Lower leg skin (tissue), 4 donors: ENCODE results near the gene PTRH1. TPM values are rescaled to one million over a fixed set of nuclear protein-coding genes. Genes with fewer than 3 reads are reported as not detected.

ENCODE experiments used
- DNase-seq, 2 donors: peaks; one replicate each; pipeline ENCODE4 v3.0.0-alpha.2; 2019; ENCODE audit warnings: low spot score in 2 of 2
- H3K4me3 ChIP-seq: fragments of 200-600 bp; sonication (generic); 2 replicates; pipeline ENCODE4 v1.5.1; 2017; ENCODE audit warnings: mild to moderate bottlenecking, low read depth; ENCODE audit not compliant: poor library complexity, severe bottlenecking
- CTCF ChIP-seq, 3 donors: fragments of 450-650 bp; IDR thresholded peaks; one replicate each; pipeline ENCODE4 v1.5.1; 2016; ENCODE audit warnings: antibody characterized with exemption in 3 of 3, mild to moderate bottlenecking in 3 of 3, moderate library complexity in 2 of 3
- POLR2A ChIP-seq, 2 donors: fragments of 450-650 bp; IDR thresholded peaks; one replicate each; pipeline ENCODE4 v1.6.1; 2016 to 2017; ENCODE audit warnings: antibody characterized with exemption in 2 of 2, mild to moderate bottlenecking in 1 of 2, moderate library complexity in 1 of 2
- WGBS, 2 donors: methylation state at CpG; one replicate each; pipeline ENCODE4 v1.1.5; 2018; 5-methylcytosine and 5-hydroxymethylcytosine counted together
- intact Hi-C: fragments of 100-400 bp; cut with DNase I; formaldehyde crosslinking; loops from one replicate; pipeline ENCODE4 v1.15.0; 2023; ENCODE audit warnings: low total_unique reads
- total RNA-seq, 4 donors: library from RNA; depleted of rRNA; stranded (reverse); fragments of >200 nt; gene quantifications; one replicate each; pipeline ENCODE4 v1.1.0, GENCODE V29; 2016

PTRH1 gene
- total RNA-seq, 4 donors from 2014 or later: 28.2 to 71.8 (median 52.3) TPM

GRCh38 chr9:127680846-127681245, 34.6 kb downstream of the PTRH1 start:
- intact Hi-C loops: loop anchor here (10.0 kb wide), 1 partner anchor 46 kb away; no protein-coding TSS in a partner anchor
- no peak for TF ChIP-seq POLR2A (IDR thresholded peaks at IDR 0.05)
- TF ChIP-seq CTCF (IDR thresholded peaks at IDR 0.05): no peak
- WGBS, 2 donors: 85 to 86% methylated on average over 9 of the region's 9 CpGs
- DNase-seq: no peak
- no peak overlapping the region for H3K4me3 ChIP-seq

GRCh38 chr9:127680226-127680625, 35.2 kb downstream of the PTRH1 start:
- DNase-seq: no peak
- TF ChIP-seq POLR2A (IDR thresholded peaks at IDR 0.05) (no peak), CTCF (IDR thresholded peaks at IDR 0.05) (no peak)
- H3K4me3 ChIP-seq: no peak overlapping the region
- intact Hi-C loops: loop anchor here (10.0 kb wide), 1 partner anchor 45 kb away; no protein-coding TSS in a partner anchor
- WGBS, 2 donors: 91 to 97% methylated on average over 11 of the region's 11 CpGs

- 85 to 87% methylated on average over 2 of the region's 2 CpGs for WGBS, 2 donors
- TF ChIP-seq POLR2A (IDR thresholded peaks at IDR 0.05) (no peak), CTCF (IDR thresholded peaks at IDR 0.05) (no peak)
- DNase-seq: no peak
- H3K4me3 ChIP-seq: no peak overlapping the region
- intact Hi-C loops: no loop called here
Observed at GRCh38 chr9:127679506-127679905, 36.0 kb downstream of the PTRH1 start.

- intact Hi-C loops: no loop called here
- WGBS, 2 donors: 81 to 87% methylated on average over 12 of the region's 12 CpGs
- DNase-seq: no peak
- no peak overlapping the region for H3K4me3 ChIP-seq
- TF ChIP-seq CTCF (IDR thresholded peaks at IDR 0.05) (no peak), POLR2A (IDR thresholded peaks at IDR 0.05) (no peak)
Observed at GRCh38 chr9:127676638-127677037, 38.8 kb downstream of the PTRH1 start.

GRCh38 chr9:127673234-127673633, 42.2 kb downstream of the PTRH1 start:
- 88 to 90% methylated on average over 7 of the region's 7 CpGs for WGBS, 2 donors
- no peak overlapping the region for H3K4me3 ChIP-seq
- TF ChIP-seq CTCF (IDR thresholded peaks at IDR 0.05): no peak
- TF ChIP-seq POLR2A (IDR thresholded peaks at IDR 0.05): no peak
- intact Hi-C loops: no loop called here
- DNase-seq: no peak

GRCh38 chr9:127667906-127668305, 47.6 kb downstream of the PTRH1 start:
- no peak for TF ChIP-seq CTCF (IDR thresholded peaks at IDR 0.05)
- TF ChIP-seq POLR2A (IDR thresholded peaks at IDR 0.05): no peak
- no peak overlapping the region for H3K4me3 ChIP-seq
- no peak for DNase-seq
- 89 to 90% methylated on average over 18 of the region's 18 CpGs for WGBS, 2 donors
- intact Hi-C loops: no loop called here
